HG03457 (cell line): ENCODE results near the gene ABHD12.
"Not testable (repeated sequence)": the region's sequence is repeated elsewhere in the genome, so short reads cannot be mapped to it uniquely, and the experiment has no call there.

Experiments used
- ATAC-seq: cut with Tn5 transposase; IDR thresholded peaks from one replicate; pipeline ENCODE4 v1.9.1; 2021; ENCODE audit warnings: moderate number of reproducible peaks; ENCODE audit not compliant: unreplicated experiment

ABHD12 gene

GRCh38 chr20:25355011-25355595, 35.5 kb downstream of the ABHD12 start:
- ATAC-seq, result no peak

GRCh38 chr20:25353747-25354705, 36.6 kb downstream of the ABHD12 start:
- no peak for ATAC-seq

GRCh38 chr20:25353353-25353746, 37.3 kb downstream of the ABHD12 start:
- no peak for ATAC-seq

- ATAC-seq, result no peak
Measured at GRCh38 chr20:25352746-25353145, 37.9 kb downstream of the ABHD12 start.

- ATAC-seq, result no peak
Measured at GRCh38 chr20:25351024-25351360, 39.6 kb downstream of the ABHD12 start.

- no peak for ATAC-seq
Measured at GRCh38 chr20:25346349-25346748, 44.3 kb downstream of the ABHD12 start.

GRCh38 chr20:25345721-25346120, 44.9 kb downstream of the ABHD12 start:
- no peak for ATAC-seq

- ATAC-seq, result no peak
Measured at GRCh38 chr20:25344634-25345033, 46.0 kb downstream of the ABHD12 start.

GRCh38 chr20:25341716-25342680, 48.6 kb downstream of the ABHD12 start:
- no peak for ATAC-seq

- ATAC-seq, result no peak
Measured at GRCh38 chr20:25340380-25340779, 50.3 kb downstream of the ABHD12 start.

GRCh38 chr20:25339608-25340007, 51.0 kb downstream of the ABHD12 start:
- no peak for ATAC-seq

GRCh38 chr20:25338112-25339023, 52.3 kb downstream of the ABHD12 start:
- no peak for ATAC-seq

GRCh38 chr20:25336561-25337422, 53.8 kb downstream of the ABHD12 start:
- no peak for ATAC-seq

GRCh38 chr20:25334972-25335371, 55.7 kb downstream of the ABHD12 start:
- ATAC-seq, result not testable (repeated sequence)

GRCh38 chr20:25328954-25329498, 61.6 kb downstream of the ABHD12 start:
- no peak for ATAC-seq

GRCh38 chr20:25327521-25328235, 63.0 kb downstream of the ABHD12 start:
- ATAC-seq, result no peak

- ATAC-seq, result no peak
Measured at GRCh38 chr20:25325997-25326396, 64.6 kb downstream of the ABHD12 start.

GRCh38 chr20:25325073-25325472, 65.6 kb downstream of the ABHD12 start:
- no peak for ATAC-seq
